ENCODE data around the gene CDKAL1.

The CDKAL1 gene

GRCh38 chr6:21107796-21108195 is 573.5 kb downstream of the CDKAL1 start:
- TF ChIP-seq REST (IDR thresholded peaks at IDR 0.05; ENCODE audit: insufficient read depth in 1 of 2, low read depth in 2 of 2, low read length in 2 of 2) (no peak), SIN3A (IDR thresholded peaks at IDR 0.05; ENCODE audit: borderline replicate concordance, insufficient read depth, low read length) (no peak), FOXP2 (optimal IDR thresholded peaks at IDR 0.05; ENCODE audit: borderline replicate concordance, extremely low read depth, extremely low read length, insufficient read depth) (no peak), TAF1 (IDR thresholded peaks at IDR 0.05; ENCODE audit: borderline replicate concordance, insufficient read depth, low read length) (no peak), POLR2AphosphoS5 (IDR thresholded peaks at IDR 0.05; ENCODE audit: low read depth, low read length) (no peak)

- no peak for TF ChIP-seq FOXP2 (optimal IDR thresholded peaks at IDR 0.05; ENCODE audit: borderline replicate concordance, extremely low read depth, extremely low read length, insufficient read depth)
- no peak for TF ChIP-seq POLR2AphosphoS5 (IDR thresholded peaks at IDR 0.05; ENCODE audit: low read depth, low read length)
- TF ChIP-seq SIN3A (IDR thresholded peaks at IDR 0.05; ENCODE audit: borderline replicate concordance, insufficient read depth, low read length) = no peak
- TF ChIP-seq REST (IDR thresholded peaks at IDR 0.05; ENCODE audit: insufficient read depth in 1 of 2, low read depth in 2 of 2, low read length in 2 of 2) = no peak
- no peak for TF ChIP-seq TAF1 (IDR thresholded peaks at IDR 0.05; ENCODE audit: borderline replicate concordance, insufficient read depth, low read length)
These were observed 575.3 kb downstream of the CDKAL1 start for GRCh38 chr6:21109391-21110178.

- TF ChIP-seq TAF1 (IDR thresholded peaks at IDR 0.05; ENCODE audit: borderline replicate concordance, insufficient read depth, low read length) (no peak), POLR2AphosphoS5 (IDR thresholded peaks at IDR 0.05; ENCODE audit: low read depth, low read length) (no peak)
These were observed 576.4 kb downstream of the CDKAL1 start for GRCh38 chr6:21110684-21111083.

- TF ChIP-seq REST (IDR thresholded peaks at IDR 0.05; ENCODE audit: insufficient read depth in 1 of 2, low read depth in 2 of 2, low read length in 2 of 2) (no peak), TAF1 (IDR thresholded peaks at IDR 0.05; ENCODE audit: borderline replicate concordance, insufficient read depth, low read length) (no peak), SIN3A (IDR thresholded peaks at IDR 0.05; ENCODE audit: borderline replicate concordance, insufficient read depth, low read length) (no peak), POLR2AphosphoS5 (IDR thresholded peaks at IDR 0.05; ENCODE audit: low read depth, low read length) (no peak), FOXP2 (optimal IDR thresholded peaks at IDR 0.05; ENCODE audit: borderline replicate concordance, extremely low read depth, extremely low read length, insufficient read depth) (no peak)
These were observed 577.0 kb downstream of the CDKAL1 start for GRCh38 chr6:21111093-21111725.

GRCh38 chr6:21115111-21115510 is 580.9 kb downstream of the CDKAL1 start:
- TF ChIP-seq REST (IDR thresholded peaks at IDR 0.05; ENCODE audit: insufficient read depth in 1 of 2, low read depth in 2 of 2, low read length in 2 of 2) (no peak), POLR2AphosphoS5 (IDR thresholded peaks at IDR 0.05; ENCODE audit: low read depth, low read length) (no peak), TAF1 (IDR thresholded peaks at IDR 0.05; ENCODE audit: borderline replicate concordance, insufficient read depth, low read length) (no peak), SIN3A (IDR thresholded peaks at IDR 0.05; ENCODE audit: borderline replicate concordance, insufficient read depth, low read length) (no peak), FOXP2 (optimal IDR thresholded peaks at IDR 0.05; ENCODE audit: borderline replicate concordance, extremely low read depth, extremely low read length, insufficient read depth) (no peak)
